ENCODE data around the gene PTPMT1. TPM values are rescaled to one million over a fixed set of nuclear protein-coding genes. Genes with fewer than 3 reads are reported as not detected.
A peak's percentile ranks its signal among the peaks of the same experiment; 100 is the strongest.

The PTPMT1 gene
- total and polyA plus RNA-seq, 2 experiments from 2014 or later = 106 to 109 TPM

GRCh38 chr11:47550288-47551047 is 14.9 kb upstream of the PTPMT1 start (continued):
- TF ChIP-seq REST (IDR thresholded peaks at IDR 0.05; ENCODE audit: unreplicated experiment) = no peak
- no peak for TF ChIP-seq NANOG (IDR thresholded peaks at IDR 0.05; ENCODE audit: borderline replicate concordance)

- peaks cover 67% of the 10 kb centered on the region for H3K79me2 ChIP-seq (replicated peaks; ENCODE audit: insufficient read depth)
- H3K27me3 ChIP-seq (ENCODE audit: insufficient read depth) = no peaks in the 10 kb centered on the region
- H3K36me3 ChIP-seq (ENCODE audit: insufficient read depth) = no peaks in the 10 kb centered on the region
- H3K4me3 ChIP-seq = peak overlapping the region; percentile 99
- Mint-ChIP-seq H3K4me1 (peaks cover 33% of the 10 kb centered on the region), H3K4me3 (peak overlapping the region; percentile 99), H3K36me3 (ENCODE audit: low read depth) (peaks cover 33% of the 10 kb centered on the region), H3K9me3 (no peaks in the 10 kb centered on the region), H3K27me3 (ENCODE audit: insufficient read depth, low read depth, poor library complexity) (peaks cover 10% of the 10 kb centered on the region), H3K27ac (0 out of 2 replicates have a peak overlapping the region, but pooled peaks have one; percentile 8)
- H4K20me1 ChIP-seq (replicated peaks; ENCODE audit: insufficient read depth) = peaks cover 51% of the 10 kb centered on the region
- H3F3A ChIP-seq (replicated peaks; ENCODE audit: low read depth) = 0 out of 2 replicates have a peak, but pooled peaks cover 3% of the 10 kb centered on the region
- DNase-seq (ENCODE audit: low spot score) (peak; percentile 62), ATAC-seq (peak; percentile 12)
- H2AFZ ChIP-seq = no peak overlapping the region
- H3K9me2 ChIP-seq (ENCODE audit: insufficient read depth) = no peaks in the 10 kb centered on the region
- peaks cover 24% of the 10 kb centered on the region for H3K4me1 ChIP-seq (ENCODE audit: insufficient read depth)
- H3K27ac ChIP-seq (ENCODE audit: low read depth) = peak overlapping the region; percentile 96; the same call in 1 of the 2 replicates
- TF ChIP-seq ETS1 (IDR thresholded peaks at IDR 0.05) (no peak), CTCF (conservative IDR thresholded peaks at IDR 0.05; ENCODE audit: low read depth in 2 of 2) (peak; percentile 32 to 50; a peak in 3 of 4 replicates)
- H3K4me2 ChIP-seq = peak overlapping the region; percentile 92
Observed at GRCh38 chr11:47551086-47551485, 14.3 kb upstream of the PTPMT1 start.

All from GM23338 (cell line).